NB4 (cell line): ENCODE data around the gene MINDY4B.
"Not testable (repeated sequence)": the region's sequence is repeated elsewhere in the genome, so short reads cannot be mapped to it uniquely, and the experiment has no call there.

ENCODE experiments used
- DNase-seq: peaks from one replicate; pipeline ENCODE4 v3.0.0; 2010; ENCODE audit warnings: low read depth
- H3K4me3 ChIP-seq: one replicate; pipeline ENCODE4 v1.5.1; 2011; ENCODE audit warnings: mild to moderate bottlenecking, low read depth, low read length, moderate library complexity
- CTCF ChIP-seq: IDR thresholded peaks from one replicate; pipeline ENCODE4 v1.5.1; 2012; ENCODE audit warnings: low read depth, low read length
- MAX ChIP-seq: IDR thresholded peaks from 2 replicates; pipeline ENCODE4 v1.6.1; 2011; ENCODE audit warnings: low read depth, low read length
- MYC ChIP-seq: IDR thresholded peaks from 2 replicates; pipeline ENCODE4 v1.6.1; 2011; ENCODE audit warnings: low read depth, low read length
- POLR2A ChIP-seq: IDR thresholded peaks from 2 replicates; pipeline ENCODE4 v1.6.1; 2011; ENCODE audit warnings: mild to moderate bottlenecking; ENCODE audit not compliant: insufficient read length; ENCODE audit errors: extremely low read depth

MINDY4B gene

GRCh38 chr3:150861851-150862250 lies 43.4 kb downstream of the MINDY4B start:
- H3K4me3 ChIP-seq = no peak overlapping the region
- no peak for TF ChIP-seq MYC
- no peak for TF ChIP-seq CTCF
- no peak for TF ChIP-seq MAX
- TF ChIP-seq POLR2A = no peak
- DNase-seq = no peak

- not testable (repeated sequence) for DNase-seq, H3K4me3 ChIP-seq
Observed at GRCh38 chr3:150857936-150858335, 47.3 kb downstream of the MINDY4B start.

GRCh38 chr3:150850191-150850590 lies 55.0 kb downstream of the MINDY4B start:
- no peak overlapping the region for H3K4me3 ChIP-seq
- DNase-seq = no peak
- TF ChIP-seq POLR2A (no peak), MYC (no peak), MAX (no peak)

- H3K4me3 ChIP-seq = no peak overlapping the region
- no peak for DNase-seq
- TF ChIP-seq MAX = no peak
- TF ChIP-seq CTCF = no peak
- TF ChIP-seq POLR2A = no peak
- TF ChIP-seq MYC = no peak
Observed at GRCh38 chr3:150848864-150849263, 56.4 kb downstream of the MINDY4B start.

- TF ChIP-seq MAX (no peak), MYC (no peak), CTCF (no peak), POLR2A (no peak)
- H3K4me3 ChIP-seq = no peak overlapping the region
- DNase-seq = no peak
Observed at GRCh38 chr3:150847433-150847832, 57.8 kb downstream of the MINDY4B start.

- no peak for DNase-seq
- TF ChIP-seq MYC = no peak
- TF ChIP-seq POLR2A = no peak
- no peak for TF ChIP-seq MAX
- no peak for TF ChIP-seq CTCF
- no peak overlapping the region for H3K4me3 ChIP-seq
Observed at GRCh38 chr3:150844484-150844883, 60.8 kb downstream of the MINDY4B start.

- no peak overlapping the region for H3K4me3 ChIP-seq
- TF ChIP-seq POLR2A = no peak
- no peak for TF ChIP-seq CTCF
- no peak for TF ChIP-seq MAX
- no peak for TF ChIP-seq MYC
- no peak for DNase-seq
Observed at GRCh38 chr3:150843241-150843640, 62.0 kb downstream of the MINDY4B start.
